WI38 (cell line): ENCODE measurements around the gene NR3C1.

Experiments used
- H3K4me3 ChIP-seq: 2 replicates; pipeline ENCODE4 v1.5.1; 2011; ENCODE audit warnings: low read depth, mild to moderate bottlenecking, control low read depth, low read length
- TF ChIP-seq, protein P1 (sequence below): IDR thresholded peaks from 2 replicates; pipeline ENCODE4 v1.5.1; 2012; ENCODE audit warnings: low read depth, mild to moderate bottlenecking, control low read depth, low read length

Gene NR3C1

DNA sequence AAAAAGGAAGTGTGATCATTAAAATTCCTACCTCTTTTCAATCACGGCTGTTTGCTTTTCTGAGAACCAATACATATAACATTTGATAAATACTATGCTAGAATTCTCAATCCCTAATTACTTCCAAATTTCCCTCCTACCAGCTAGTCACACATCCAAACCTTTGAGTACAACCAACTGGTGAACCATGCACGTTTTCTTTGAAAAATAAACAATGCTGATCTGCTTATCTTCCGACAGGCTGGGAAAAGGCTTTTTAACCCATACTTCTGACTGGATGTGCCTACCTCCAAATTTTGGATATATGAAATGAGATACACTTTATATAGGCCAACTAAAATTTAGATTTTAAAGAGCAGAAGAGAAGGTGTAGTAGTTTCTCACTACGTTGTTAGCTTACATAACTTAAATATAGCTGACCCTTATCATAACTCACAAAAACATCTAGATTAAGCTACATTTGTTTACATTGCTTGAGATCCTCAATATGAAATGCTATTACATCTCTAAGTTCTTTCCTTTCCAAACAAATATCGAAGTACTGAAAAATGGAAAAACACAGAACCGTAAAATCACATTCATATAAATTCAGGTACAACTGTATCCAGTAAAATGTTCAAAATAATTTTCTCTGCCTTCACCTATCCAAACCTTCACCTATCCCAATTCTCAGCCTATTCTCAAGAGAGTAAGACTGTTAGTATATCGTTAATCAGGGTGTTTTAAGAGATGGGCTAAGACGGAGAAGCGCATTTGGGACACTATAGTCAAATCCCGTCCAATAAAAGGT is 2.1 kb downstream of the NR3C1 start:
- TF ChIP-seq, protein P1, sequence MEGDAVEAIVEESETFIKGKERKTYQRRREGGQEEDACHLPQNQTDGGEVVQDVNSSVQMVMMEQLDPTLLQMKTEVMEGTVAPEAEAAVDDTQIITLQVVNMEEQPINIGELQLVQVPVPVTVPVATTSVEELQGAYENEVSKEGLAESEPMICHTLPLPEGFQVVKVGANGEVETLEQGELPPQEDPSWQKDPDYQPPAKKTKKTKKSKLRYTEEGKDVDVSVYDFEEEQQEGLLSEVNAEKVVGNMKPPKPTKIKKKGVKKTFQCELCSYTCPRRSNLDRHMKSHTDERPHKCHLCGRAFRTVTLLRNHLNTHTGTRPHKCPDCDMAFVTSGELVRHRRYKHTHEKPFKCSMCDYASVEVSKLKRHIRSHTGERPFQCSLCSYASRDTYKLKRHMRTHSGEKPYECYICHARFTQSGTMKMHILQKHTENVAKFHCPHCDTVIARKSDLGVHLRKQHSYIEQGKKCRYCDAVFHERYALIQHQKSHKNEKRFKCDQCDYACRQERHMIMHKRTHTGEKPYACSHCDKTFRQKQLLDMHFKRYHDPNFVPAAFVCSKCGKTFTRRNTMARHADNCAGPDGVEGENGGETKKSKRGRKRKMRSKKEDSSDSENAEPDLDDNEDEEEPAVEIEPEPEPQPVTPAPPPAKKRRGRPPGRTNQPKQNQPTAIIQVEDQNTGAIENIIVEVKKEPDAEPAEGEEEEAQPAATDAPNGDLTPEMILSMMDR, result no peak
- H3K4me3 ChIP-seq, result peak overlapping the region; percentile 97

DNA sequence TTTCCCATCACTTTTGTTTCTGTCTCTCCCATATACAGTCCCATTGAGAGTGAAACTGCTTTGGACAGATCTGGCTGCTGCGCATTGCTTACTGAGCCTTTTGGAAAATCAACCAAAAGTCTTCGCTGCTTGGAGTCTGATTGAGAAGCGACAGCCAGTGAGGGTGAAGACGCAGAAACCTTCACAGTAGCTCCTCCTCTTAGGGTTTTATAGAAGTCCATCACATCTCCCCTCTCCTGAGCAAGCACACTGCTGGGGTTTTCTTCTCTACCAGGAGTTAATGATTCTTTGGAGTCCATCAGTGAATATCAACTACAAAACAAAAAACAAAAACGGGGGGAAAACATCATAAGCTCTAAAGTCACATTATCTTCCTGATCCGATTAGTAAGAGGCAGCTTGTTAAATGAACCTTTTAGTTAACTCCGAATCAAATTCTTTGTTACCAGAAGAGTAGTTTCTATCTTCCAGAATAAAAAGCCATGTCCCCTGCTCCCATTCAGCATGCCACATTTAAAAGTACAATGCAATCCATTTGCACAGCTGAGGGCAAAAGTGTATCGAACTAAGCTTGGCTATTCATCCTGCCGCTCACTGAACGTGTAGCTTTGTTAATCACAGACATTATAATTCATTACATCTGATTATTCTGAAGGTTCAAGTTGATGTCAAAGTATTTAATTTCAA is 2.8 kb downstream of the NR3C1 start:
- H3K4me3 ChIP-seq, result peak overlapping the region; percentile 97
- TF ChIP-seq, protein P1, result no peak

- TF ChIP-seq, protein P1, result no peak
- H3K4me3 ChIP-seq, result peak overlapping the region; percentile 97
Observed at GRCh38 chr5:143399616-143400540, 3.6 kb downstream of the NR3C1 start.

DNA sequence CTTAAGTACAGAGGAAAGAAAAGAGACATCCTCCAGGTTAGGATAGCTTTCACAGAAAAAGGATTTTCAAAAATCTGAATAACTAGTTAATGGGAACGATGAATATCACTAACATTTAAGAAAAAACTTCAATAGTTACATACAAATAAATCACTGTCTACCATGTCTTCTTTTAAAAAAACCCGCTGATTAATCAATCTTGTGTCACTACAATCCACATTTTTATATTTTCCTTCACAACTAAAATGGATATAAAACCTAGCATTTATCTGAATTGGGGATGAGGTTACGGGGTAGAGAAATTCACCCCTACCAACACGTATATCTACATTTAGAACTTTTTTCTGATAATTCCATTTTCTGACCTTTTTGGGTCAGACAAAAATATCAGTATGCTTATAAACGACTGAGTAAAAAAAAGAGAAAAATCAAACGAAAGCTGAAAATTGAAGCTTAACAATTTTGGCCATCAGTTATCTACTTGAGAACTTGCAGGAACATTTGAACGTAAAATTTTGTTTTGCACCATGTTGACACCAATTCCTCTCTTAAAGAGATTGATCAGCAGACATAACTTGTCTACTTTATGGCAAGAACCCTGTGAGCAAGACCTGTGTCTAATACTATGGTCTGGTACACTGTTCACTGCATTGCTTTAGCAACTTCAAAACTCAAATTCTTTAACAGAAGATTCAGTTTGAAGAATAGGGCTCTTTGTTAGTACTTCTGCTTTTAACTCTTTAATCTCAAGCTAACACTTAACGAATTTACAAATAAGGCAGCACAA is 4.8 kb downstream of the NR3C1 start:
- peak overlapping the region; percentile 97 for H3K4me3 ChIP-seq
- TF ChIP-seq, protein P1, result no peak

DNA sequence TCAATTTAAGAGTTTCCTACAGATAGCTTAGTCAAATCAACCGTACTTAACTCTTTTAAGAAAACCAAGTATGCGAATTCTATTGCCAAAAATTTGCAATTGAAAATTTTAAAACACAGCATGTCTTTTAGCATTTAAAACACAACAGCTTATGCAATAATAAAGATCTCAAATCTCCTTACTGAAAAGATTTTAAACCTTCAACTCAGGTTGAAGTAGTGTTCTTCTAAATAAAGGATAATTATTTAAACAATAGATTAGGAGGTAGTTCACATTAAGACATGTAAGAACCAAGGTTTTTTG is 5.5 kb downstream of the NR3C1 start:
- TF ChIP-seq, protein P1, result no peak
- peak overlapping the region; percentile 97 for H3K4me3 ChIP-seq

GRCh38 chr5:143397302-143398052 is 6.0 kb downstream of the NR3C1 start:
- peak overlapping the region; percentile 97 for H3K4me3 ChIP-seq
- TF ChIP-seq, protein P1, result no peak
